ENCODE results near the gene NADK. TPM values are rescaled to one million over a fixed set of nuclear protein-coding genes. Genes with fewer than 3 reads are reported as not detected.

NADK gene
- total RNA-seq, 1 donor from 2014 or later: 48.8 TPM

DNA sequence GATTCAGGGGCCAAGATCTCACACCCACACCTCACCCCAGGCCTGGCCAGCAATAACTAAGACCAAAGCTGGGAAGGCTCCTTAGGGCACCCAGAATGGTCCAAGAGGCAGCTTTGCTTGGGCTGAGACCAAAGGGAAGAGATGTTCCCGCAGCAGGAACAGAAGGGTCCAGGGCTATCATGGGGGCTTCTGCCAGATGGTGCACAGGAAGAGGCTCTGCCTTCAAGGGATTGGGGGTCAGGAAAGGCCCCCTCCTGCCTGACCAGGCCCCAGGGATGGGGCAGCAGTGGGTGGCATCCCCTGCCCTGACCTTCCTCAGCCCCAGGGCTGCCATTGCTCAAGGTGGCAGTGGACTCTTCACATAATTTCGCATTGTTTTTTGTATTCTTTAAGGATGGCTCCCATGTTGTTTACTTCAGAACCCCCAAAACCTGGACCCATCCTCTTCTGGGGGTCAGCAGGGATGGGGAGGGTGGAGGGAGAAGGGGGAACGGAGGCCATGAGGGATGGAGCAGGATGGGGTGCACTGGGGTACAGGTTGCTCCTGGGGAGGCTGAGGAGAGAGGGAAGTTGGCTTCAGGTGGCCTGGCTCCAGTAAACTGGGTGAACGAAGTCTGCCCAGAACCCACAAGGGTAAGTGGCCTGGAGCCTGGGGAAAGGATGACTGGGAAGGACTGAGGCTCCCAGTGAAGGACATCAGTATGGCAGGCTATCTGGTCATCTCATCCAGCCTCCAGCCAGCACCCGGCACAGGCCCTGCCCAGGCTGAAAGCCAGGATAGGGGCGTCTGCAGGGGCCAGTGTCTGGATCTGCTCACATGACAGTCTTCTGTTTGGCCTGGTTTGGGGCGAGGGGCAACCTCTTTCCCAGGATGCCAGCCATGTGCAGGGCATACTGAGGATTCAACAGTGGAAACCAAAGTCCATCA, 2.6 kb upstream of the NADK start:
- H3K4me3 ChIP-seq (ENCODE audit: low read depth, low read length): no peak overlapping the region

GRCh38 chr1:1779691-1780597, 1.7 kb upstream of the NADK start:
- no peak overlapping the region for H3K4me3 ChIP-seq (ENCODE audit: low read depth, low read length)
- TF ChIP-seq, protein P1, sequence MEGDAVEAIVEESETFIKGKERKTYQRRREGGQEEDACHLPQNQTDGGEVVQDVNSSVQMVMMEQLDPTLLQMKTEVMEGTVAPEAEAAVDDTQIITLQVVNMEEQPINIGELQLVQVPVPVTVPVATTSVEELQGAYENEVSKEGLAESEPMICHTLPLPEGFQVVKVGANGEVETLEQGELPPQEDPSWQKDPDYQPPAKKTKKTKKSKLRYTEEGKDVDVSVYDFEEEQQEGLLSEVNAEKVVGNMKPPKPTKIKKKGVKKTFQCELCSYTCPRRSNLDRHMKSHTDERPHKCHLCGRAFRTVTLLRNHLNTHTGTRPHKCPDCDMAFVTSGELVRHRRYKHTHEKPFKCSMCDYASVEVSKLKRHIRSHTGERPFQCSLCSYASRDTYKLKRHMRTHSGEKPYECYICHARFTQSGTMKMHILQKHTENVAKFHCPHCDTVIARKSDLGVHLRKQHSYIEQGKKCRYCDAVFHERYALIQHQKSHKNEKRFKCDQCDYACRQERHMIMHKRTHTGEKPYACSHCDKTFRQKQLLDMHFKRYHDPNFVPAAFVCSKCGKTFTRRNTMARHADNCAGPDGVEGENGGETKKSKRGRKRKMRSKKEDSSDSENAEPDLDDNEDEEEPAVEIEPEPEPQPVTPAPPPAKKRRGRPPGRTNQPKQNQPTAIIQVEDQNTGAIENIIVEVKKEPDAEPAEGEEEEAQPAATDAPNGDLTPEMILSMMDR (conservative IDR thresholded peaks at IDR 0.05; ENCODE audit: low read depth, low read length): no peak
- no peak for DNase-seq (ENCODE audit: low read depth)

More for the DNA sequence above, 2.6 kb upstream of the NADK start:
- DNase-seq (ENCODE audit: low read depth): no peak
- TF ChIP-seq, protein P1 (conservative IDR thresholded peaks at IDR 0.05; ENCODE audit: low read depth, low read length): no peak

- no peak for DNase-seq (ENCODE audit: low read depth)
- TF ChIP-seq, protein P1 (conservative IDR thresholded peaks at IDR 0.05; ENCODE audit: low read depth, low read length): no peak
- H3K4me3 ChIP-seq (ENCODE audit: low read depth, low read length): peak overlapping the region; percentile 75
These were observed 1.0 kb upstream of the NADK start for GRCh38 chr1:1779320-1779675.

DNA sequence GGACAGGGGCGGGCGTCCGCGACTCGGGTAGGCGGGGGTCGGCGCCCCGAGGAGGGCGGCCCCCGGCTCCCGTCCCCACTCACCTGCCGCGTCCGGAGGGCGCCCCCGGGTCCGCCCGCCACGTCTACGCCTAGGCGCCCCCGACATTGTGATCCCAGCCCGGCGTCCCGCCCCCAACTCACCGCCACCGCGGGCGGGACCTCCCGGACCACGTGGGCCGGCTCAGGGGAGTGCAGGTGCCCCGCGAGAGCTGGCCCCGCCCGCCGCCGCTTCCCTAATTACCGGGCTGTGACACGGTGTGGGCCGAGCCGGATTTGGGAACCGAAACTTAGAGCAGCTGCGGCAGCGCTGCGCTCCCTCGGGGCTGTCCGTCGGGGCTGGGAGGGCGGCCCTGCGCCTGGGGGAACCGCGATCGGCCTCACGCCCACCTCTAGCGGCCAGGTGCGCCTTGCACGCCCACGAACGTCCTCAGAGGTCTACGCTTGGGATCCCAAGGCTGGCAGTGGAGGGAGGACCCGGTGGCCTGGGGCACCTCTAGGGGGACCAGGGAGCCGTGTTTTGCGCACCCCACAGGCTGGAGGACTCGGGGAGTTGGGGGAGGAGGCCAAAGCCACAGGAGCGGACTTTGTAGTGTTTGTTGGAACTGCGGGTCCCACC, 521 bp upstream of the NADK start:
- peak overlapping the region; percentile 75 for H3K4me3 ChIP-seq (ENCODE audit: low read depth, low read length)
- TF ChIP-seq, protein P1 (conservative IDR thresholded peaks at IDR 0.05; ENCODE audit: low read depth, low read length): peak; percentile 32
- no peak for DNase-seq (ENCODE audit: low read depth)

GRCh38 chr1:1777583-1777899, 729 bp downstream of the NADK start:
- TF ChIP-seq, protein P1 (conservative IDR thresholded peaks at IDR 0.05; ENCODE audit: low read depth, low read length): no peak
- H3K4me3 ChIP-seq (ENCODE audit: low read depth, low read length): peak overlapping the region; percentile 75
- DNase-seq (ENCODE audit: low read depth): no peak

DNA sequence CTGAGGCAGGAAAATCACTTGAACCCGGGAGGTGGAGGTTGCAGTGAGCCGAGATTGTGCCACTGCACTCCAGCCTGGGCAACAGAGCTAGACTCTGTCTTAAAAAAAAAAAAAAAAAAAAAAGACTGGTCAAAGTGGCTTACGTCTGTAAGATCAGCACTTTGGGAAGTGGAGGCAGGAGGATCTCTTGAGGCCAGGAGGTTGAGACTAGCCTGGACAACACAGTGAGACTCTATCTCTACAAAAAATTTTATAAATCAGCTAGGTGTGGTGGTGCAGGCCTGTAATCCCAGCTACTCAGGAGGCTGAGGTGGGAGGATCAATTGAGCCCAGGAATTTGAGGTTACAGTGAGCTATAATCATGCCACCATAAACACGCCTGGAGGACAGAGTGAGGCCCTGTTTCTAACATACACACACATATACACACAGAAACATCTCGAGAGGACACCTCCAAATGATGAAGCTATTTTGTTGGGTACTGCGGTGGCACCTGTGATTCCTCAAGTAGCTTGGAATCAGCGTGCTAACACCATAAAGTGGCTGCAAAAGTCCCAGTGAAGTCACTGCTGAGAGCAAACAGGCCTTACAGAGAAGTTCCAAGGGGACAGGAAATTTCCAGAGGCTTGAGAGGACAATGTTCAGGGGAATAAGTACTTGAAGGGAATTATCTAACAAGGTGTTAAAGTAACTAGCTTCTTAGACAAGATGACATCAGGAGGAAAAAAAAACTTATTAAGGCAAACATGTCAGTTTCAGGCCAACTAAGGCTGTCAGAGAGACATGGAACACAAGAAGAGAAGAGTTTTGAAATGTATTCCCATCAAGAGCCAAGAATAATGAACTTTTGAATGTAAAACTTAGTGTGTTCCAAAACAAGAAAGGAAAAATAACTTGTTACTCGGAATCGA, 1.3 kb downstream of the NADK start:
- TF ChIP-seq, protein P1 (conservative IDR thresholded peaks at IDR 0.05; ENCODE audit: low read depth, low read length): no peak
- no peak for DNase-seq (ENCODE audit: low read depth)
- peak overlapping the region; percentile 75 for H3K4me3 ChIP-seq (ENCODE audit: low read depth, low read length)

Measured in epithelial cell of proximal tubule (primary cell).